ENCODE data around the gene BABAM2.

DNA sequence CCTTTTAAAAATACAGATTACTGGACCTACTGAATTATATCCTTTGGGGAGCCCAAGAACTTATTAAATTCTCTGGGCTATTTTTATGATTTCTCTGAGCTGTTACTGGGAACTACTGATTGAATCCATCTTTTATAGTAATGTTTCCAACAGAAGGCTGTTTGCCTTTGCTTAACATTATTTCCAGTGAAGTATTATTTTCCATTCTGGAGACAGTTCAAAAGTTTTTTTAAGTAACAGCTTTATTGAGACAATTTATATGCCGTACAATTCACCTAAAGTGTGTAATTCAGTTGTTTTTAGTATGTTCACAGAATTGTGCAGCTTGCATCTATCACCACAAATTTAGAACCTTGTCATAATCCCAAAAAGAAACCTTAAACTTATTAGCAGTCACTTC lies 100.6 kb downstream of the BABAM2 start:
- TF ChIP-seq, protein P1, sequence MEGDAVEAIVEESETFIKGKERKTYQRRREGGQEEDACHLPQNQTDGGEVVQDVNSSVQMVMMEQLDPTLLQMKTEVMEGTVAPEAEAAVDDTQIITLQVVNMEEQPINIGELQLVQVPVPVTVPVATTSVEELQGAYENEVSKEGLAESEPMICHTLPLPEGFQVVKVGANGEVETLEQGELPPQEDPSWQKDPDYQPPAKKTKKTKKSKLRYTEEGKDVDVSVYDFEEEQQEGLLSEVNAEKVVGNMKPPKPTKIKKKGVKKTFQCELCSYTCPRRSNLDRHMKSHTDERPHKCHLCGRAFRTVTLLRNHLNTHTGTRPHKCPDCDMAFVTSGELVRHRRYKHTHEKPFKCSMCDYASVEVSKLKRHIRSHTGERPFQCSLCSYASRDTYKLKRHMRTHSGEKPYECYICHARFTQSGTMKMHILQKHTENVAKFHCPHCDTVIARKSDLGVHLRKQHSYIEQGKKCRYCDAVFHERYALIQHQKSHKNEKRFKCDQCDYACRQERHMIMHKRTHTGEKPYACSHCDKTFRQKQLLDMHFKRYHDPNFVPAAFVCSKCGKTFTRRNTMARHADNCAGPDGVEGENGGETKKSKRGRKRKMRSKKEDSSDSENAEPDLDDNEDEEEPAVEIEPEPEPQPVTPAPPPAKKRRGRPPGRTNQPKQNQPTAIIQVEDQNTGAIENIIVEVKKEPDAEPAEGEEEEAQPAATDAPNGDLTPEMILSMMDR (IDR thresholded peaks at IDR 0.05 in 2 of 3, conservative IDR thresholded peaks at IDR 0.05 in 1 of 3; ENCODE audit: insufficient read depth in 2 of 3, low read depth in 1 of 3, low read length in 3 of 3), result no peak
- TF ChIP-seq GATA2 (CRISPR knock-in tag; IDR thresholded peaks at IDR 0.05), result no peak
- no peak for TF ChIP-seq SP1 (CRISPR knock-in tag; IDR thresholded peaks at IDR 0.05)
- no peak for TF ChIP-seq EP300 (IDR thresholded peaks at IDR 0.05; ENCODE audit: low read length)
- TF ChIP-seq ZFP36 (IDR thresholded peaks at IDR 0.05; ENCODE audit: low read depth, low read length, partially characterized antibody), result no peak
- TF ChIP-seq POLR3A (IDR thresholded peaks at IDR 0.05; ENCODE audit: borderline replicate concordance, extremely low read depth, insufficient read depth, insufficient read length), result no peak
- TF ChIP-seq GABPA (tag; conservative IDR thresholded peaks at IDR 0.05; ENCODE audit: low read depth), result no peak
- no peak for TF ChIP-seq FOXJ3 (CRISPR knock-in tag; IDR thresholded peaks at IDR 0.05)
- TF ChIP-seq EZH2 (IDR thresholded peaks at IDR 0.05; ENCODE audit: borderline replicate concordance, low read depth, low read length), result no peak
- TF ChIP-seq, protein P2, sequence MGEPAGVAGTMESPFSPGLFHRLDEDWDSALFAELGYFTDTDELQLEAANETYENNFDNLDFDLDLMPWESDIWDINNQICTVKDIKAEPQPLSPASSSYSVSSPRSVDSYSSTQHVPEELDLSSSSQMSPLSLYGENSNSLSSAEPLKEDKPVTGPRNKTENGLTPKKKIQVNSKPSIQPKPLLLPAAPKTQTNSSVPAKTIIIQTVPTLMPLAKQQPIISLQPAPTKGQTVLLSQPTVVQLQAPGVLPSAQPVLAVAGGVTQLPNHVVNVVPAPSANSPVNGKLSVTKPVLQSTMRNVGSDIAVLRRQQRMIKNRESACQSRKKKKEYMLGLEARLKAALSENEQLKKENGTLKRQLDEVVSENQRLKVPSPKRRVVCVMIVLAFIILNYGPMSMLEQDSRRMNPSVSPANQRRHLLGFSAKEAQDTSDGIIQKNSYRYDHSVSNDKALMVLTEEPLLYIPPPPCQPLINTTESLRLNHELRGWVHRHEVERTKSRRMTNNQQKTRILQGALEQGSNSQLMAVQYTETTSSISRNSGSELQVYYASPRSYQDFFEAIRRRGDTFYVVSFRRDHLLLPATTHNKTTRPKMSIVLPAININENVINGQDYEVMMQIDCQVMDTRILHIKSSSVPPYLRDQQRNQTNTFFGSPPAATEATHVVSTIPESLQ (CRISPR knock-in tag; IDR thresholded peaks at IDR 0.05), result no peak
- TF ChIP-seq, protein P3, sequence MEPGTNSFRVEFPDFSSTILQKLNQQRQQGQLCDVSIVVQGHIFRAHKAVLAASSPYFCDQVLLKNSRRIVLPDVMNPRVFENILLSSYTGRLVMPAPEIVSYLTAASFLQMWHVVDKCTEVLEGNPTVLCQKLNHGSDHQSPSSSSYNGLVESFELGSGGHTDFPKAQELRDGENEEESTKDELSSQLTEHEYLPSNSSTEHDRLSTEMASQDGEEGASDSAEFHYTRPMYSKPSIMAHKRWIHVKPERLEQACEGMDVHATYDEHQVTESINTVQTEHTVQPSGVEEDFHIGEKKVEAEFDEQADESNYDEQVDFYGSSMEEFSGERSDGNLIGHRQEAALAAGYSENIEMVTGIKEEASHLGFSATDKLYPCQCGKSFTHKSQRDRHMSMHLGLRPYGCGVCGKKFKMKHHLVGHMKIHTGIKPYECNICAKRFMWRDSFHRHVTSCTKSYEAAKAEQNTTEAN (CRISPR knock-in tag; IDR thresholded peaks at IDR 0.05), result no peak
- no peak for TF ChIP-seq ESRRA (IDR thresholded peaks at IDR 0.05; ENCODE audit: borderline replicate concordance, low read depth)
- TF ChIP-seq POLR2AphosphoS5 (IDR thresholded peaks at IDR 0.05; ENCODE audit: control insufficient read depth, insufficient read depth, low read depth, low read length), result no peak
